GM06990 (cell line): Measurements from ENCODE around the gene MIDN.

Experiments used
- DNase-seq: peaks from one replicate; pipeline ENCODE4 v3.0.0-alpha.2; 2011; ENCODE audit not compliant: insufficient read length; ENCODE audit errors: extremely low read depth
- H3K27me3 ChIP-seq: replicated peaks from 2 replicates; pipeline ENCODE4 v1.6.0; 2011; ENCODE audit warnings: low read length; ENCODE audit not compliant: control insufficient read depth, insufficient read depth
- H3K36me3 ChIP-seq: 2 replicates; pipeline ENCODE4 v1.5.1; 2011; ENCODE audit warnings: low read length; ENCODE audit not compliant: control insufficient read depth, insufficient read depth
- H3K4me3 ChIP-seq: replicated peaks from 2 replicates; pipeline ENCODE4 v1.5.1; 2011; ENCODE audit warnings: low read depth, mild to moderate bottlenecking, control low read depth, low read length
- TF ChIP-seq, protein P1 (sequence below): IDR thresholded peaks from 2 replicates; pipeline ENCODE4 v1.5.1; 2011; ENCODE audit warnings: low read length, control low read depth, mild to moderate bottlenecking, inconsistent platforms; ENCODE audit not compliant: insufficient read depth, poor library complexity, severe bottlenecking

MIDN gene

DNA sequence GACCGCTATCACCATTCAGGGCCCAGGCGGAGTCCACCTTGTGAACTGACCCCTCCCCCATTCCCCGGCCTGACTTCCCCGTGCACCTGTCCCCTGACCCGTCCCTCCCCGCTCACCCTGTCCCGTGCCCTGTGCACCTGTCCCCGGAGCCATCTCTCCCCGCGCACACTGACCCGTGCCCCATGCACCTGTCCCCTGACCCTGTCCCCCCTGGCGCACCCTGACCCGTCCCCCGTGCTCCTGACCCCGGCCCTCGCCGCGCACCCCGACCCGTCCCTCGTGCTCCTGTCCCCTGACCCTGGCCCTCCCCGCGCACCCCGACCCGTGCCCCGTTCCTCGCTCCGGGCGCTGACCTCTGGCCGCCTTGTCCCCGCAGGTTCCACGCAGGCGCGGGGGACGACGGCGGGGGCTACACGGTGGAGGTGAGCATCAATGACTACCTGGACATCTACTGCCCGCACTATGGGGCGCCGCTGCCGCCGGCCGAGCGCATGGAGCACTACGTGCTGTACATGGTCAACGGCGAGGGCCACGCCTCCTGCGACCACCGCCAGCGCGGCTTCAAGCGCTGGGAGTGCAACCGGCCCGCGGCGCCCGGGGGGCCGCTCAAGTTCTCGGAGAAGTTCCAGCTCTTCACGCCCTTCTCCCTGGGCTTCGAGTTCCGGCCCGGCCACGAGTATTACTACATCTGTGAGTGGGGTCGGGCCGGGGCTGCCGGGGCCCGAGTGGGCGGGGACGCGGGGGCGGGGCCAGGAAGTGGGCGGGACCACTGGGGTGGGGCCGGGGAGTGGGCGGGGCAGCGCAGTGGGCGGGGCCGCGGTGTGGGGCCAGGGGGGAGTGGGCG lies 47.0 kb downstream of the MIDN start:
- no peaks in the 10 kb centered on the region for H3K36me3 ChIP-seq
- no peak for DNase-seq
- no peak overlapping the region for H3K4me3 ChIP-seq
- TF ChIP-seq, protein P1, sequence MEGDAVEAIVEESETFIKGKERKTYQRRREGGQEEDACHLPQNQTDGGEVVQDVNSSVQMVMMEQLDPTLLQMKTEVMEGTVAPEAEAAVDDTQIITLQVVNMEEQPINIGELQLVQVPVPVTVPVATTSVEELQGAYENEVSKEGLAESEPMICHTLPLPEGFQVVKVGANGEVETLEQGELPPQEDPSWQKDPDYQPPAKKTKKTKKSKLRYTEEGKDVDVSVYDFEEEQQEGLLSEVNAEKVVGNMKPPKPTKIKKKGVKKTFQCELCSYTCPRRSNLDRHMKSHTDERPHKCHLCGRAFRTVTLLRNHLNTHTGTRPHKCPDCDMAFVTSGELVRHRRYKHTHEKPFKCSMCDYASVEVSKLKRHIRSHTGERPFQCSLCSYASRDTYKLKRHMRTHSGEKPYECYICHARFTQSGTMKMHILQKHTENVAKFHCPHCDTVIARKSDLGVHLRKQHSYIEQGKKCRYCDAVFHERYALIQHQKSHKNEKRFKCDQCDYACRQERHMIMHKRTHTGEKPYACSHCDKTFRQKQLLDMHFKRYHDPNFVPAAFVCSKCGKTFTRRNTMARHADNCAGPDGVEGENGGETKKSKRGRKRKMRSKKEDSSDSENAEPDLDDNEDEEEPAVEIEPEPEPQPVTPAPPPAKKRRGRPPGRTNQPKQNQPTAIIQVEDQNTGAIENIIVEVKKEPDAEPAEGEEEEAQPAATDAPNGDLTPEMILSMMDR, result no peak
- no peaks in the 10 kb centered on the region; the same call in 1 of the 2 replicates for H3K27me3 ChIP-seq

DNA sequence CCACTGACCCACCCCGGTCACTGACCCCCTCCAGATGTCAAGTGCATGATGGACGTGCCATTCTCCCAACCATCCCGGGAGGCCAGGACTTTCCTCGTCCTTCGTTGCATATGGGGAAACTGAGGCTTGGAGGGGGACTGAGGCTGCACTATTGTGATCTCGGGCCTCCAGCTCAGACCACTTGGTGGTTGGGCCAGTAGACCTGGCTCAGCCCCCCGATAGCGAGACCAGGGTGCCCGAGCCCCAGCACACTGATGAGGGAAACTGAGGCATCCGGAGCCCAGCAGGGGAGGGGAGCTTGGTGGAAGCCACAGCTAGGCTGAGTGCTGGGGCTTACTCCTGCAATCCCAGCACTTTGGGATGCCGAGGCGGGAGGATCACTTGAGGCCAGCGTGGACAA lies 47.7 kb downstream of the MIDN start:
- DNase-seq, result no peak
- Histone ChIP-seq H3K36me3 (no peaks in the 10 kb centered on the region), H3K27me3 (no peaks in the 10 kb centered on the region), H3K4me3 (no peak overlapping the region)
- TF ChIP-seq, protein P1, result no peak

DNA sequence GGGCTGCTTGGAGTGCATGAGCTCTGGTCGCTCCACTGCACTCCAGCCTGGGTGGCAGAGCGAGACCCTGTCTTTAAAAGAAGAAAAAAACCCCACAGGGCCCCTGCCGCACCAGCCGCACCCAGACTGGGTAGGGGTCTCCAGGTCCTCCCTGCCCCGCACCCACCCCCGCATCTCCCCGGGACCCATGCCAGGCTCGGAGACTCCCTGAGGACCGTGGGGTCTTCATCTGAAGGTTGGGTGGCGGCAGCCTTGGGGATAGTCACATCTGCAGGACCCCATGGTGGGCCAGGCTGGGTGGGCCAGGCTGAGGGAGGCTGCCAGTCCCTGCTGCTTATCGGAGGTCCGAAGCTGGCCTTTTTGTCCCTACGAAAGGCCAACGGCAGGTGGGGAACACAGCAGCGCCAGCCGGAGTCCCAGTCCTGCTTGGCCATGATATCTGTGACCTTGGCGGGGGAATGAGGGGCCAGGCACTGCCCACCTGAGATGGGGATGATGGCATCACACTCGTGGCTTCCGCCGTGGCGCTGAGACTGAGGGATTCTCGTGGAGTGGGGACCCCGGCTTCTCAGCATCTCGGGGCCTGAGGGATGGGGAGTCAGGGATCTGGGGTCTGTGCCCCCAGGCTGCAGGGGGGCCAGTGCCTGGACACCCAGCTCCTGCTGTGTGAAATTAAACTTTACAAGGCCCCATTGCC lies 48.3 kb downstream of the MIDN start:
- Histone ChIP-seq H3K36me3 (no peaks in the 10 kb centered on the region), H3K27me3 (no peaks in the 10 kb centered on the region), H3K4me3 (no peak overlapping the region)
- TF ChIP-seq, protein P1, result no peak
- DNase-seq, result no peak

DNA sequence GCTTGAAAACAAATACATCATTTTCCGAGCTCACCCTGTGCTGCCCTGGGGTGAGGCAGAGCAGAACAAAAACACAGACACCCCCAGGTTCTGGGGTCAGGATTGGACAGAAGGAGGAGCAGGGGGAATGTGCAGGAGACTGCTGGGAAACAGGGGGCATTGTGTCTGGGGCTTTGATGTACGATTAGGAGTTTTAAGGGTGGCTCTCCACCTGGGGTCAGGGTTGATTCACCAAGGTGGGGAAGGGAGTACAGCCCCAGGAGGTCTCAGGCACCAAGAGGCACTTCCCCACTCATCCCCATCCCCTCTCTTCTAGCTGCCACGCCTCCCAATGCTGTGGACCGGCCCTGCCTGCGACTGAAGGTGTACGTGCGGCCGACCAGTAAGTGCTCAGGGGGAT lies 49.9 kb downstream of the MIDN start:
- DNase-seq, result no peak
- Histone ChIP-seq H3K36me3 (no peaks in the 10 kb centered on the region), H3K4me3 (no peak overlapping the region), H3K27me3 (no peaks in the 10 kb centered on the region)
- TF ChIP-seq, protein P1, result no peak

DNA sequence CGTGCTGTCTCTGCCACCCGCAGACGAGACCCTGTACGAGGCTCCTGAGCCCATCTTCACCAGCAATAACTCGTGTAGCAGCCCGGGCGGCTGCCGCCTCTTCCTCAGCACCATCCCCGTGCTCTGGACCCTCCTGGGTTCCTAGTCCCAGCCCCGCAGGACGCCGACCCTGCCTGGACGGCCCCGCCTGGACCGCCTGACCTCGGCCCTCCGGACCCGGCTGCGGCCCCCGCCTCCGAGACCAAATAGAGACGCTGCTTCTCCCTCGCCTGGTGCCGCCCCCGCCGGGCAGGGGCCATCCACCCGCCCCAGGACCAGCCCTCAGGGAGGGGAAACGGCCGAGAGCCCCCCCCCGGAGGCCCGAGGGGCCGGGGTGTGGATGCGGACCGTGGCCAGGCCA lies 51.4 kb downstream of the MIDN start:
- no peaks in the 10 kb centered on the region for H3K36me3 ChIP-seq
- TF ChIP-seq, protein P1, result no peak
- DNase-seq, result no peak
- no peaks in the 10 kb centered on the region for H3K27me3 ChIP-seq
- no peak overlapping the region for H3K4me3 ChIP-seq
